ENCODE measurements around the gene FAM156B.
"Not testable (repeated sequence)": the region's sequence is repeated elsewhere in the genome, so short reads cannot be mapped to it uniquely, and the experiment has no call there.

DNA sequence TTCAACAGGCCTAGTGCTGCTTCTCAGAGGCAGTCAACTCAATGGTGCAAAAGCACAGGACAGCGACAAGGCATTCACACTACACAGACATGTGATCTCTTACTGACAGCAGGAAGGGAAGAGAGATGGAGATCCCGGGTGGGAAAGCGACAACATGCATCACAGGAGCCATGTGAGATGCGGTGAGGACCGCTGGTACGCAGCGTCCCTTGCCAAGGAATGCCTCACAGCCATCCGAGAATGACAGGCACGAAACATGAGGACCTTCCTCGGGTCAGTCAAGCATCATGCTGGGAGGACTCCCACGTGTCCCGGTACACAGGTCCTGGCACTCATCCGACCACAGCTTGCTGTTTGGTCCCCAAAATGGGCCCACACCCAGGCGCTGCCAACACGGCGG, 50.4 kb downstream of the FAM156B start:
- TF ChIP-seq, protein P1, sequence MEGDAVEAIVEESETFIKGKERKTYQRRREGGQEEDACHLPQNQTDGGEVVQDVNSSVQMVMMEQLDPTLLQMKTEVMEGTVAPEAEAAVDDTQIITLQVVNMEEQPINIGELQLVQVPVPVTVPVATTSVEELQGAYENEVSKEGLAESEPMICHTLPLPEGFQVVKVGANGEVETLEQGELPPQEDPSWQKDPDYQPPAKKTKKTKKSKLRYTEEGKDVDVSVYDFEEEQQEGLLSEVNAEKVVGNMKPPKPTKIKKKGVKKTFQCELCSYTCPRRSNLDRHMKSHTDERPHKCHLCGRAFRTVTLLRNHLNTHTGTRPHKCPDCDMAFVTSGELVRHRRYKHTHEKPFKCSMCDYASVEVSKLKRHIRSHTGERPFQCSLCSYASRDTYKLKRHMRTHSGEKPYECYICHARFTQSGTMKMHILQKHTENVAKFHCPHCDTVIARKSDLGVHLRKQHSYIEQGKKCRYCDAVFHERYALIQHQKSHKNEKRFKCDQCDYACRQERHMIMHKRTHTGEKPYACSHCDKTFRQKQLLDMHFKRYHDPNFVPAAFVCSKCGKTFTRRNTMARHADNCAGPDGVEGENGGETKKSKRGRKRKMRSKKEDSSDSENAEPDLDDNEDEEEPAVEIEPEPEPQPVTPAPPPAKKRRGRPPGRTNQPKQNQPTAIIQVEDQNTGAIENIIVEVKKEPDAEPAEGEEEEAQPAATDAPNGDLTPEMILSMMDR (conservative IDR thresholded peaks at IDR 0.05), result not testable (repeated sequence)
- not testable (repeated sequence) for TF ChIP-seq EZH2 (IDR thresholded peaks at IDR 0.05; ENCODE audit: low read depth)
